ENCODE measurements around the gene FBXL19.

DNA sequence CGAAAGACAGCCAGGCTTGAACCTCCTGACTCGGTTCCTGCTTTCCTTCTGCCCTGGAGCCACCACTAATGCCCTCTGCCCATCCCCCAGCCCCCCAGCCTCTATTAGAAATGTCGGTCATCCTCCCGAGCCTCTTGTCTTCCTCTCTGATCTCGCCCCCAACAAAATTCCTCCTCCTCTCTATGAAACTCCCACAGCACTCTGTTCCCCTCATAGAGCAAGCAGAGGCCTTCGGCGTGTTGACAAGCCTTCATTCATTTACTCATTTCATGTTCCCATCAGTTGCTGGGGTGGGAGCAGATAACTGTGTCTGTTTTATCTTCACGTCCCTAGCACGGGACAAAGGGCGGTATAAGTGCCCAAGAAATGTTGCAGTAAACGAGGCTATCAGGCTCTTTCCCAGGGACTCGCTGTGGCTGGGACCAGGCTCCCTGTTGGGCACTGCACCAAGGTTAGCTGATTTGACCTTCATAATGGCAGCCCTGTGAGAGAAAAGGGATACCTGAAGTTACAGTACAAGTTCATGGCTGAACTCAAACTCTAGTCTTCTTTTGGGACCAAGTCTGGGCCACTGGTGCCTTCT is 7.8 kb downstream of the FBXL19 start:
- TF ChIP-seq, protein P1, sequence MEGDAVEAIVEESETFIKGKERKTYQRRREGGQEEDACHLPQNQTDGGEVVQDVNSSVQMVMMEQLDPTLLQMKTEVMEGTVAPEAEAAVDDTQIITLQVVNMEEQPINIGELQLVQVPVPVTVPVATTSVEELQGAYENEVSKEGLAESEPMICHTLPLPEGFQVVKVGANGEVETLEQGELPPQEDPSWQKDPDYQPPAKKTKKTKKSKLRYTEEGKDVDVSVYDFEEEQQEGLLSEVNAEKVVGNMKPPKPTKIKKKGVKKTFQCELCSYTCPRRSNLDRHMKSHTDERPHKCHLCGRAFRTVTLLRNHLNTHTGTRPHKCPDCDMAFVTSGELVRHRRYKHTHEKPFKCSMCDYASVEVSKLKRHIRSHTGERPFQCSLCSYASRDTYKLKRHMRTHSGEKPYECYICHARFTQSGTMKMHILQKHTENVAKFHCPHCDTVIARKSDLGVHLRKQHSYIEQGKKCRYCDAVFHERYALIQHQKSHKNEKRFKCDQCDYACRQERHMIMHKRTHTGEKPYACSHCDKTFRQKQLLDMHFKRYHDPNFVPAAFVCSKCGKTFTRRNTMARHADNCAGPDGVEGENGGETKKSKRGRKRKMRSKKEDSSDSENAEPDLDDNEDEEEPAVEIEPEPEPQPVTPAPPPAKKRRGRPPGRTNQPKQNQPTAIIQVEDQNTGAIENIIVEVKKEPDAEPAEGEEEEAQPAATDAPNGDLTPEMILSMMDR (conservative IDR thresholded peaks at IDR 0.05), result no peak
- TF ChIP-seq ZFX (IDR thresholded peaks at IDR 0.05), result no peak
